DND-41 (cell line): ENCODE results near the gene ASIC1.

Experiments used
- CTCF ChIP-seq: IDR thresholded peaks from 2 replicates; pipeline ENCODE4 v1.5.1; 2012; ENCODE audit warnings: borderline replicate concordance, low read length, moderate library complexity, mild to moderate bottlenecking; ENCODE audit not compliant: poor library complexity, severe bottlenecking; ENCODE audit errors: extremely low read depth
- EZH2 ChIP-seq: IDR thresholded peaks from 3 replicates; pipeline ENCODE4 v1.6.1; 2012; ENCODE audit warnings: borderline replicate concordance, low read depth, mild to moderate bottlenecking, moderate library complexity, low read length, inconsistent platforms; ENCODE audit not compliant: severe bottlenecking

- TF ChIP-seq CTCF (no peak), EZH2 (no peak)
Measured at GRCh38 chr12:50106907-50107306, 49.5 kb downstream of the ASIC1 start.
